ENCODE measurements around the gene ALG14.

DNA sequence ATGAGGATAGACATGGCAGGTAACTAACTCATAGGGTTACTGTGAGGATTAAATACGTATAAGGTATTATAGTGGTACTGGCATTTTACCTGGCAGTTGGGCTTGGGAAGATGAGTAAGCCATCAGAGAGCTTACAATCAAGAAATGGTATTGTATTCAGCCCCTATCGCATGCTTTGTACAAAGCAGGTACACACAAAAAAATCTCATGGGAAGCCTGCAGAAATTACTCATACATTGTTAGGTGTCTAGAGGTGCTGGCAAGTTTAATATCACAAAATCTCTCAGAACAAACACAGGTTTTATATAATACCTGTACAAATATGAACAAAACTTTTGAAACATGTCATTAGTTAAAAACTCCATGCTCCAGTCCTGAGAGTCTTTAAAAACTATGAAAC, 74.0 kb downstream of the ALG14 start:
- TF ChIP-seq POLR2A (IDR thresholded peaks at IDR 0.05; ENCODE audit: low read depth, low read length) (no peak), TAF1 (IDR thresholded peaks at IDR 0.05; ENCODE audit: borderline replicate concordance, low read depth, low read length) (no peak), POLR2AphosphoS5 (IDR thresholded peaks at IDR 0.05; ENCODE audit: low read depth, low read length) (no peak)
